ENCODE data around the gene SPTBN1.

SPTBN1 gene

GRCh38 chr2:54610700-54611099 is 154.6 kb downstream of the SPTBN1 start:
- DNase-seq (ENCODE audit: low spot score) = no peak

- DNase-seq (ENCODE audit: low spot score) = no peak
Observed at GRCh38 chr2:54611830-54612545, 155.9 kb downstream of the SPTBN1 start.

GRCh38 chr2:54613386-54613785 is 157.3 kb downstream of the SPTBN1 start:
- DNase-seq (ENCODE audit: low spot score) = no peak

- no peak for DNase-seq (ENCODE audit: low spot score)
Observed at GRCh38 chr2:54613794-54614257, 157.7 kb downstream of the SPTBN1 start.

- DNase-seq (ENCODE audit: low spot score) = no peak
Observed at GRCh38 chr2:54614819-54615218, 158.7 kb downstream of the SPTBN1 start.

- no peak for DNase-seq (ENCODE audit: low spot score)
Observed at GRCh38 chr2:54615832-54616534, 159.9 kb downstream of the SPTBN1 start.

- no peak for DNase-seq (ENCODE audit: low spot score)
Observed at GRCh38 chr2:54617409-54617808, 161.3 kb downstream of the SPTBN1 start.

GRCh38 chr2:54618646-54619565 is 162.8 kb downstream of the SPTBN1 start:
- no peak for DNase-seq (ENCODE audit: low spot score)

- DNase-seq (ENCODE audit: low spot score) = no peak
Observed at GRCh38 chr2:54619660-54620231, 163.6 kb downstream of the SPTBN1 start.

- no peak for DNase-seq (ENCODE audit: low spot score)
Observed at GRCh38 chr2:54620948-54621347, 164.8 kb downstream of the SPTBN1 start.

- DNase-seq (ENCODE audit: low spot score) = no peak
Observed at GRCh38 chr2:54624591-54625071, 168.5 kb downstream of the SPTBN1 start.

- DNase-seq (ENCODE audit: low spot score) = no peak
Observed at GRCh38 chr2:54626131-54626530, 170.0 kb downstream of the SPTBN1 start.

GRCh38 chr2:54626884-54627283 is 170.8 kb downstream of the SPTBN1 start:
- DNase-seq (ENCODE audit: low spot score) = no peak

- peak; percentile 41 for DNase-seq (ENCODE audit: low spot score)
Observed at GRCh38 chr2:54627973-54628372, 171.8 kb downstream of the SPTBN1 start.

- peak; percentile 70 for DNase-seq (ENCODE audit: low spot score)
Observed at GRCh38 chr2:54628418-54628817, 172.3 kb downstream of the SPTBN1 start.

GRCh38 chr2:54628957-54629356 is 172.8 kb downstream of the SPTBN1 start:
- DNase-seq (ENCODE audit: low spot score) = no peak

- DNase-seq (ENCODE audit: low spot score) = no peak
Observed at GRCh38 chr2:54629390-54629789, 173.3 kb downstream of the SPTBN1 start.

- peak; percentile 68 for DNase-seq (ENCODE audit: low spot score)
Observed at GRCh38 chr2:54629914-54630857, 174.1 kb downstream of the SPTBN1 start.

- no peak for DNase-seq (ENCODE audit: low spot score)
Observed at GRCh38 chr2:54630858-54631497, 174.9 kb downstream of the SPTBN1 start.

- DNase-seq (ENCODE audit: low spot score) = no peak
Observed at GRCh38 chr2:54631755-54632154, 175.6 kb downstream of the SPTBN1 start.

All from NAMALWA (cell line).